ENCODE data around the gene BTAF1.

- no peak for TF ChIP-seq CTCF (IDR thresholded peaks at IDR 0.05; ENCODE audit: poor library complexity)
- TF ChIP-seq EZH2 (IDR thresholded peaks at IDR 0.05; ENCODE audit: borderline replicate concordance), result no peak
Observed at GRCh38 chr10:91957091-91957490, 33.5 kb downstream of the BTAF1 start.

All from hepatocyte (in vitro differentiated cells).